GM12878 (cell line): ENCODE results near the gene FRMPD2. TPM values are rescaled to one million over a fixed set of nuclear protein-coding genes. Genes with fewer than 3 reads are reported as not detected.

ENCODE experiments used
- ATAC-seq: fragments of 200-7000 bp; cut with Tn5 transposase; 3 replicates; pipeline ENCODE4 v1.9.1; 2020; ENCODE audit warnings: mild to moderate bottlenecking, moderate library complexity
- BruUV-seq: library from RNA; stranded (reverse); fragments of 400-500 nt; replicated peaks from 2 replicates; lab custom pipeline; 2021; lab: Mats Ljungman, UMichigan
- CTCF ChIA-PET: fragments of 300-600 bp; sonication (Branson Sonifier 250); formaldehyde crosslinking; extraction: SDS; loops from one replicate; lab custom pipeline; 2021; ENCODE audit warnings: inconsistent platforms; lab: Yijun Ruan, JAX
- POLR2A ChIA-PET: fragments of 350-600 bp; formaldehyde crosslinking; extraction: SDS; loops from one replicate; lab custom pipeline; 2021; ENCODE audit warnings: inconsistent platforms; lab: Charles Lee
- RAD21 ChIA-PET: fragments of 300-600 bp; sonication (Branson Sonifier 250); formaldehyde crosslinking; loops from one replicate; lab custom pipeline; 2023; ENCODE audit warnings: antibody characterized with exemption; ENCODE audit not compliant: unreplicated experiment; lab: Charles Lee
- SMC1A ChIA-PET: fragments of 300-600 bp; sonication (Branson Sonifier 250); formaldehyde crosslinking; loops from one replicate; lab custom pipeline; 2023; ENCODE audit not compliant: unreplicated experiment, uncharacterized antibody; lab: Charles Lee
- DNase-seq: peaks from one replicate; pipeline ENCODE4 v3.0.0-alpha.2; 2011; ENCODE audit warnings: low read depth, low spot score
- FAIRE-seq: peaks from 3 replicates; lab custom pipeline; 2011; peaks lifted over from hg19 to GRCh38; lab: Jason Lieb, UNC
- H2AFZ ChIP-seq: 2 replicates; pipeline ENCODE4 v1.6.0; 2011; ENCODE audit warnings: low read depth, low read length, control low read depth; ENCODE audit not compliant: control insufficient read depth
- H3K27ac ChIP-seq: 2 replicates; pipeline ENCODE4 v1.5.1; 2011; ENCODE audit warnings: control low read depth; ENCODE audit not compliant: control insufficient read depth, insufficient read depth
- H3K27me3 ChIP-seq, 2 experiments: replicated peaks in 1 of 2; 2 replicates each; pipeline versions ENCODE4 v1.6.0 to v1.6.1; 2011; ENCODE audit warnings: low read length in 1 of 2; ENCODE audit not compliant: control insufficient read depth in 2 of 2, insufficient read depth in 2 of 2
- H3K36me3 ChIP-seq, 2 experiments: 2 replicates each; pipeline ENCODE4 v1.5.1; 2011; ENCODE audit warnings: low read length in 1 of 2; ENCODE audit not compliant: control insufficient read depth in 2 of 2, insufficient read depth in 2 of 2
- H3K4me1 ChIP-seq: 2 replicates; pipeline ENCODE4 v1.6.1; 2011; ENCODE audit warnings: mild to moderate bottlenecking, low read length, moderate library complexity, mixed read lengths; ENCODE audit not compliant: control insufficient read depth, insufficient read depth
- H3K4me2 ChIP-seq: 2 replicates; pipeline ENCODE4 v1.6.0; 2011; ENCODE audit warnings: control low read depth; ENCODE audit not compliant: control insufficient read depth, insufficient read depth
- H3K4me3 ChIP-seq: fragments of 200-600 bp; sonication (generic); 2 replicates; pipeline ENCODE4 v1.5.1; 2016
- H3K79me2 ChIP-seq: 2 replicates; pipeline ENCODE4 v1.6.0; 2011; ENCODE audit warnings: low read length; ENCODE audit not compliant: control insufficient read depth, insufficient read depth
- H3K9ac ChIP-seq: 2 replicates; pipeline ENCODE4 v1.8.0; 2011; ENCODE audit warnings: low read length, control low read depth, mixed read lengths; ENCODE audit not compliant: control insufficient read depth, insufficient read depth
- H3K9me3 ChIP-seq: replicated peaks from 3 replicates; pipeline ENCODE4 v1.5.1; 2011; ENCODE audit warnings: mild to moderate bottlenecking, low read length; ENCODE audit not compliant: control insufficient read depth, insufficient read depth
- H4K20me1 ChIP-seq: 2 replicates; pipeline ENCODE4 v1.6.0; 2011; ENCODE audit not compliant: control insufficient read depth, insufficient read depth
- EGR1 ChIP-seq, 2 experiments: IDR thresholded peaks; 1 replicate in 1 of 2; 2 replicates in 1 of 2; pipeline ENCODE4 v1.6.1; 2011 to 2012; ENCODE audit warnings: low read depth in 2 of 2, low read length in 2 of 2, borderline replicate concordance in 1 of 2, mild to moderate bottlenecking in 1 of 2, moderate library complexity in 1 of 2
- HCFC1 ChIP-seq: fragments of 150-350 bp; IDR thresholded peaks from 2 replicates; pipeline ENCODE4 v1.6.1; 2014; ENCODE audit warnings: low read length
- MEF2B ChIP-seq: fragments of 450-650 bp; IDR thresholded peaks from 2 replicates; pipeline ENCODE4 v1.6.1; 2018; ENCODE audit warnings: mild to moderate bottlenecking, moderate library complexity; ENCODE audit not compliant: partially characterized antibody, poor library complexity, severe bottlenecking
- POU2F2 ChIP-seq: IDR thresholded peaks from 3 replicates; pipeline ENCODE4 v1.6.1; 2011; ENCODE audit warnings: low read depth, mild to moderate bottlenecking, low read length, borderline replicate concordance
- RBBP5 ChIP-seq: fragments of 200-600 bp; sonication (generic); conservative IDR thresholded peaks from 2 replicates; pipeline ENCODE4 v1.6.1; 2016
- SKIL ChIP-seq: fragments of 450-650 bp; IDR thresholded peaks from 2 replicates; pipeline ENCODE4 v1.6.1; 2017; ENCODE audit warnings: mild to moderate bottlenecking, low read depth, inconsistent platforms; ENCODE audit not compliant: poor library complexity, severe bottlenecking
- SRF ChIP-seq, 2 experiments: IDR thresholded peaks; 2 replicates each; pipeline ENCODE4 v1.6.1; 2011; ENCODE audit warnings: low read depth in 2 of 2, low read length in 2 of 2, mild to moderate bottlenecking in 1 of 2, moderate library complexity in 1 of 2
- YY1 ChIP-seq: IDR thresholded peaks from 2 replicates; pipeline ENCODE4 v1.6.1; 2011; ENCODE audit warnings: low read depth, mild to moderate bottlenecking, low read length
- WGBS: methylation state at CpG from one replicate; pipeline ENCODE4 v1.1.6; 2016; ENCODE audit warnings: low lambda C conversion rate; ENCODE audit not compliant: insufficient replicate concordance, insufficient coverage; ENCODE audit errors: missing lambda C conversion rate; 5-methylcytosine and 5-hydroxymethylcytosine counted together
- in situ Hi-C: fragments of 300-500 bp; cut with MboI; formaldehyde crosslinking; loops from 9 replicates; pipeline ENCODE4 v1.14.3; 2018; ENCODE audit warnings: mixed read lengths
- intact Hi-C: fragments of 100-400 bp; cut with micrococcal nuclease; formaldehyde crosslinking; loops from one replicate; pipeline ENCODE4 v1.14.2; 2022; ENCODE audit not compliant: unreplicated experiment
- polyA plus RNA-seq, 11 experiments: library from polyadenylated mRNA; depleted of rRNA in 4 of 11; unstranded in 6 of 11; stranded (reverse) in 5 of 11; fragments of >200 nt; fragmentation: Nextera tagmentation in 4 of 11; fragmentation: Illumina TruSeq in 1 of 11; extraction: Ambion mirVana in 4 of 11; extraction: Trizol in 1 of 11; gene quantifications; 1 replicate in 1 of 11; 2 replicates in 10 of 11; pipeline versions ENCODE4 v1.2.1 to v1.2.3, GENCODE V29; 2011 to 2016; ENCODE audit warnings: inconsistent platforms in 2 of 11, missing spikeins in 2 of 11, low read depth in 1 of 11
- total RNA-seq, 4 experiments: library from RNA; depleted of rRNA in 3 of 4; stranded (reverse); fragments of >200 nt in 3 of 4; fragmentation: Illumina TruSeq in 1 of 4; extraction: Trizol in 1 of 4; gene quantifications; 2 replicates each; pipeline versions ENCODE4 v1.2.1 to v1.2.3, GENCODE V29; 2013 to 2021
- TF ChIP-seq, protein P1 (sequence below): IDR thresholded peaks from 2 replicates; pipeline ENCODE4 v1.6.1; 2012; ENCODE audit warnings: low read depth, low read length, improper control_type of control experiment
- TF ChIP-seq, protein P2 (sequence below): IDR thresholded peaks from 2 replicates; pipeline ENCODE4 v1.6.1; 2011; ENCODE audit warnings: low read depth, mild to moderate bottlenecking, low read length, moderate library complexity, borderline replicate concordance; ENCODE audit errors: extremely low read depth
- TF ChIP-seq, protein P3 (sequence below): IDR thresholded peaks from 2 replicates; pipeline ENCODE4 v1.6.1; 2011; ENCODE audit warnings: borderline replicate concordance, low read depth, mild to moderate bottlenecking, moderate library complexity, mixed read lengths, low read length; ENCODE audit not compliant: insufficient read depth; ENCODE audit errors: extremely low read length
- TF ChIP-seq, protein P4 (sequence below): IDR thresholded peaks from 2 replicates; pipeline ENCODE4 v1.6.1; 2012; ENCODE audit warnings: improper control_type of control experiment, low read depth, low read length; ENCODE audit not compliant: insufficient replicate concordance

Gene FRMPD2
- total and polyA plus RNA-seq, 10 of the 15 experiments (the other 5 are each of a cell fraction or from before 2014, with no cell fraction given) = 0.38 to 5.7 (median 1.4) TPM

DNA sequence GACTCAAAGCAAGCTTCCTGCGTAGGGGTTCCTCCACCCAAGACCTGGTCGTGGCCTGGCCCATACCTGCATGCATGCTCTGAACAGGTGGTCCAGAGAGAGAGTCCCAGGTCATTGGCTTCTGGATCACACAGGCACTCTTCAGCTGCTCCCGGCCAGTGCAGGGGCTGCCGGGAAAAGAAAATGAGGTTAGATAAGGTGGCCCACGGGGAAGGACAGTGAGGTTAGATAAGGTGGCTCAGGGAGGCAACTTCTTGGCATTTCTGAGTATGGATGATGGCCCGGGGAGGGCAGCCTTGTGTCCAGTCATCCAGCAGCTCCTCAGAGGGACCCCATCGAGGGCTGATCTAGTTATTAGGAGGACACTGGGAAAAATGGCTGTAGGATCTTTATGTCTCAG is 87.4 kb downstream of the FRMPD2 start:
- TF ChIP-seq, protein P1, sequence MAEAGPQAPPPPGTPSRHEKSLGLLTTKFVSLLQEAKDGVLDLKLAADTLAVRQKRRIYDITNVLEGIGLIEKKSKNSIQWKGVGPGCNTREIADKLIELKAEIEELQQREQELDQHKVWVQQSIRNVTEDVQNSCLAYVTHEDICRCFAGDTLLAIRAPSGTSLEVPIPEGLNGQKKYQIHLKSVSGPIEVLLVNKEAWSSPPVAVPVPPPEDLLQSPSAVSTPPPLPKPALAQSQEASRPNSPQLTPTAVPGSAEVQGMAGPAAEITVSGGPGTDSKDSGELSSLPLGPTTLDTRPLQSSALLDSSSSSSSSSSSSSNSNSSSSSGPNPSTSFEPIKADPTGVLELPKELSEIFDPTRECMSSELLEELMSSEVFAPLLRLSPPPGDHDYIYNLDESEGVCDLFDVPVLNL = no peak
- no peak for TF ChIP-seq EGR1 (IDR thresholded peaks at IDR 0.05; ENCODE audit: borderline replicate concordance in 1 of 2, low read depth in 2 of 2, low read length in 2 of 2)
- no peak for TF ChIP-seq MEF2B
- no peak for TF ChIP-seq POU2F2
- TF ChIP-seq YY1 = no peak
- no peak for TF ChIP-seq RBBP5
- TF ChIP-seq HCFC1 = no peak
- TF ChIP-seq, protein P2, sequence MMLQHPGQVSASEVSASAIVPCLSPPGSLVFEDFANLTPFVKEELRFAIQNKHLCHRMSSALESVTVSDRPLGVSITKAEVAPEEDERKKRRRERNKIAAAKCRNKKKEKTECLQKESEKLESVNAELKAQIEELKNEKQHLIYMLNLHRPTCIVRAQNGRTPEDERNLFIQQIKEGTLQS = no peak
- TF ChIP-seq, protein P3, sequence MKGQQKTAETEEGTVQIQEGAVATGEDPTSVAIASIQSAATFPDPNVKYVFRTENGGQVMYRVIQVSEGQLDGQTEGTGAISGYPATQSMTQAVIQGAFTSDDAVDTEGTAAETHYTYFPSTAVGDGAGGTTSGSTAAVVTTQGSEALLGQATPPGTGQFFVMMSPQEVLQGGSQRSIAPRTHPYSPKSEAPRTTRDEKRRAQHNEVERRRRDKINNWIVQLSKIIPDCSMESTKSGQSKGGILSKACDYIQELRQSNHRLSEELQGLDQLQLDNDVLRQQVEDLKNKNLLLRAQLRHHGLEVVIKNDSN = no peak
- no peak for TF ChIP-seq SRF (IDR thresholded peaks at IDR 0.05; ENCODE audit: low read depth in 2 of 2, low read length in 2 of 2)
- TF ChIP-seq, protein P4, sequence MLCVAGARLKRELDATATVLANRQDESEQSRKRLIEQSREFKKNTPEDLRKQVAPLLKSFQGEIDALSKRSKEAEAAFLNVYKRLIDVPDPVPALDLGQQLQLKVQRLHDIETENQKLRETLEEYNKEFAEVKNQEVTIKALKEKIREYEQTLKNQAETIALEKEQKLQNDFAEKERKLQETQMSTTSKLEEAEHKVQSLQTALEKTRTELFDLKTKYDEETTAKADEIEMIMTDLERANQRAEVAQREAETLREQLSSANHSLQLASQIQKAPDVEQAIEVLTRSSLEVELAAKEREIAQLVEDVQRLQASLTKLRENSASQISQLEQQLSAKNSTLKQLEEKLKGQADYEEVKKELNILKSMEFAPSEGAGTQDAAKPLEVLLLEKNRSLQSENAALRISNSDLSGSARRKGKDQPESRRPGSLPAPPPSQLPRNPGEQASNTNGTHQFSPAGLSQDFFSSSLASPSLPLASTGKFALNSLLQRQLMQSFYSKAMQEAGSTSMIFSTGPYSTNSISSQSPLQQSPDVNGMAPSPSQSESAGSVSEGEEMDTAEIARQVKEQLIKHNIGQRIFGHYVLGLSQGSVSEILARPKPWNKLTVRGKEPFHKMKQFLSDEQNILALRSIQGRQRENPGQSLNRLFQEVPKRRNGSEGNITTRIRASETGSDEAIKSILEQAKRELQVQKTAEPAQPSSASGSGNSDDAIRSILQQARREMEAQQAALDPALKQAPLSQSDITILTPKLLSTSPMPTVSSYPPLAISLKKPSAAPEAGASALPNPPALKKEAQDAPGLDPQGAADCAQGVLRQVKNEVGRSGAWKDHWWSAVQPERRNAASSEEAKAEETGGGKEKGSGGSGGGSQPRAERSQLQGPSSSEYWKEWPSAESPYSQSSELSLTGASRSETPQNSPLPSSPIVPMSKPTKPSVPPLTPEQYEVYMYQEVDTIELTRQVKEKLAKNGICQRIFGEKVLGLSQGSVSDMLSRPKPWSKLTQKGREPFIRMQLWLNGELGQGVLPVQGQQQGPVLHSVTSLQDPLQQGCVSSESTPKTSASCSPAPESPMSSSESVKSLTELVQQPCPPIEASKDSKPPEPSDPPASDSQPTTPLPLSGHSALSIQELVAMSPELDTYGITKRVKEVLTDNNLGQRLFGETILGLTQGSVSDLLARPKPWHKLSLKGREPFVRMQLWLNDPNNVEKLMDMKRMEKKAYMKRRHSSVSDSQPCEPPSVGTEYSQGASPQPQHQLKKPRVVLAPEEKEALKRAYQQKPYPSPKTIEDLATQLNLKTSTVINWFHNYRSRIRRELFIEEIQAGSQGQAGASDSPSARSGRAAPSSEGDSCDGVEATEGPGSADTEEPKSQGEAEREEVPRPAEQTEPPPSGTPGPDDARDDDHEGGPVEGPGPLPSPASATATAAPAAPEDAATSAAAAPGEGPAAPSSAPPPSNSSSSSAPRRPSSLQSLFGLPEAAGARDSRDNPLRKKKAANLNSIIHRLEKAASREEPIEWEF = no peak
- TF ChIP-seq SKIL = no peak
- BruUV-seq = no TSS peak
- ATAC-seq (no peak), DNase-seq (no peak), FAIRE-seq (no peak)
- in situ Hi-C loops = no loop called here
- H4K20me1 ChIP-seq = no peaks in the 10 kb centered on the region
- H3K9ac ChIP-seq = no peak overlapping the region
- no peak overlapping the region for H3K4me3 ChIP-seq
- intact Hi-C loops = no loop called here
- ChIA-PET CTCF (no interaction called here), POLR2A (no interaction called here), SMC1A (interaction anchor here (2.1 kb wide), 1 partner anchor 9 kb away, joined by 7 read pairs; no protein-coding TSS in a partner anchor), RAD21 (no interaction called here)
- no peak overlapping the region for H3K4me2 ChIP-seq
- H3K36me3 ChIP-seq = no peaks in the 10 kb centered on the region
- H2AFZ ChIP-seq = no peak overlapping the region
- no peaks in the 10 kb centered on the region for H3K79me2 ChIP-seq
- H3K9me3 ChIP-seq = no peaks in the 10 kb centered on the region
- peaks cover 0 to 3% of the 10 kb centered on the region in 2 experiments; a peak in 3 of 4 replicates for H3K27me3 ChIP-seq
- WGBS = 30% methylated on average over 7 of the region's 7 CpGs
- H3K27ac ChIP-seq = no peak overlapping the region
- H3K4me1 ChIP-seq = no peaks in the 10 kb centered on the region
